Fibroblast of lung (primary cell): ENCODE results near the gene PWP2. TPM values are rescaled to one million over a fixed set of nuclear protein-coding genes. Genes with fewer than 3 reads are reported as not detected.

Experiments used
- DNase-seq, 2 donors: peaks; one replicate each; pipeline versions ENCODE4 v3.0.0 to v3.0.0-alpha.2; 2010; ENCODE audit warnings: low read depth in 2 of 2
- H2AFZ ChIP-seq: 2 replicates; pipeline ENCODE4 v1.5.1; 2012; ENCODE audit warnings: low read length, control low read depth, inconsistent platforms
- H3K27ac ChIP-seq: 2 replicates; pipeline ENCODE4 v1.5.1; 2011; ENCODE audit warnings: low read length, control low read depth; ENCODE audit not compliant: insufficient read depth
- H3K27me3 ChIP-seq: 2 replicates; pipeline ENCODE4 v1.5.1; 2011; ENCODE audit warnings: mild to moderate bottlenecking, low read length; ENCODE audit not compliant: control insufficient read depth, insufficient read depth
- H3K36me3 ChIP-seq: 2 replicates; pipeline ENCODE4 v1.5.1; 2011; ENCODE audit warnings: low read length; ENCODE audit not compliant: control insufficient read depth, insufficient read depth
- H3K4me1 ChIP-seq: 2 replicates; pipeline ENCODE4 v1.5.1; 2011; ENCODE audit warnings: low read length; ENCODE audit not compliant: control insufficient read depth, insufficient read depth; ENCODE audit errors: extremely low read depth
- H3K4me2 ChIP-seq: 2 replicates; pipeline ENCODE4 v1.5.1; 2011; ENCODE audit warnings: low read length, control low read depth; ENCODE audit not compliant: insufficient read depth; ENCODE audit errors: extremely low read depth
- H3K4me3 ChIP-seq, 4 experiments: fragments of 200-600 bp in 1 of 4; sonication (generic) in 1 of 4; replicated peaks in 1 of 4; 2 replicates each; pipeline ENCODE4 v1.5.1; 2011 to 2016; ENCODE audit warnings: low read length in 4 of 4, low read depth in 3 of 4, mild to moderate bottlenecking in 3 of 4, control low read depth in 2 of 4, inconsistent platforms in 1 of 4, mixed read lengths in 1 of 4; ENCODE audit not compliant: insufficient read depth in 1 of 4; ENCODE audit errors: control extremely low read depth in 1 of 4
- H3K79me2 ChIP-seq: 2 replicates; pipeline ENCODE4 v1.5.1; 2012; ENCODE audit warnings: mild to moderate bottlenecking, low read length, inconsistent platforms; ENCODE audit not compliant: control insufficient read depth, insufficient read depth
- H3K9ac ChIP-seq: 2 replicates; pipeline ENCODE4 v1.5.1; 2011; ENCODE audit warnings: mild to moderate bottlenecking, low read length, control low read depth; ENCODE audit not compliant: insufficient read depth
- H3K9me3 ChIP-seq: 2 replicates; pipeline ENCODE4 v1.5.1; 2012; ENCODE audit warnings: low read depth, low read length; ENCODE audit not compliant: control insufficient read depth, insufficient read depth
- H4K20me1 ChIP-seq: 2 replicates; pipeline ENCODE4 v1.5.1; 2011; ENCODE audit warnings: low read length; ENCODE audit not compliant: control insufficient read depth, insufficient read depth; ENCODE audit errors: extremely low read depth
- EZH2 ChIP-seq: IDR thresholded peaks from 2 replicates; pipeline ENCODE4 v1.5.1; 2012; ENCODE audit warnings: low read length, control low read depth, mild to moderate bottlenecking; ENCODE audit errors: missing control alignments
- polyA plus RNA-seq, 2 donors: library from polyadenylated mRNA; depleted of rRNA in 1 of 2; stranded (reverse) in 1 of 2; unstranded in 1 of 2; fragments of >200 nt; gene quantifications; 2 replicates each; pipeline ENCODE4 v1.2.1, GENCODE V29; 2011 to 2012; ENCODE audit warnings: missing spikeins in 1 of 2
- total RNA-seq: library from RNA; depleted of rRNA; stranded (reverse); fragments of >200 nt; gene quantifications from 2 replicates; pipeline ENCODE4 v1.2.1, GENCODE V29; 2014
- TF ChIP-seq, protein P1 (sequence below), 2 donors: IDR thresholded peaks in 1 of 2; conservative IDR thresholded peaks in 1 of 2; 1 replicate in 1 of 2; 2 replicates in 1 of 2; pipeline ENCODE4 v1.5.1; 2011 to 2012; ENCODE audit warnings: low read length in 2 of 2, control low read depth in 1 of 2, inconsistent platforms in 1 of 2, low read depth in 1 of 2, mild to moderate bottlenecking in 1 of 2

The PWP2 gene
- total and polyA plus RNA-seq, 2 donors (not counting 1 experiment from before 2014, with no cell fraction given): 3.8 to 5.1 TPM

- no peak overlapping the region for H3K9ac ChIP-seq
- TF ChIP-seq, protein P1, sequence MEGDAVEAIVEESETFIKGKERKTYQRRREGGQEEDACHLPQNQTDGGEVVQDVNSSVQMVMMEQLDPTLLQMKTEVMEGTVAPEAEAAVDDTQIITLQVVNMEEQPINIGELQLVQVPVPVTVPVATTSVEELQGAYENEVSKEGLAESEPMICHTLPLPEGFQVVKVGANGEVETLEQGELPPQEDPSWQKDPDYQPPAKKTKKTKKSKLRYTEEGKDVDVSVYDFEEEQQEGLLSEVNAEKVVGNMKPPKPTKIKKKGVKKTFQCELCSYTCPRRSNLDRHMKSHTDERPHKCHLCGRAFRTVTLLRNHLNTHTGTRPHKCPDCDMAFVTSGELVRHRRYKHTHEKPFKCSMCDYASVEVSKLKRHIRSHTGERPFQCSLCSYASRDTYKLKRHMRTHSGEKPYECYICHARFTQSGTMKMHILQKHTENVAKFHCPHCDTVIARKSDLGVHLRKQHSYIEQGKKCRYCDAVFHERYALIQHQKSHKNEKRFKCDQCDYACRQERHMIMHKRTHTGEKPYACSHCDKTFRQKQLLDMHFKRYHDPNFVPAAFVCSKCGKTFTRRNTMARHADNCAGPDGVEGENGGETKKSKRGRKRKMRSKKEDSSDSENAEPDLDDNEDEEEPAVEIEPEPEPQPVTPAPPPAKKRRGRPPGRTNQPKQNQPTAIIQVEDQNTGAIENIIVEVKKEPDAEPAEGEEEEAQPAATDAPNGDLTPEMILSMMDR (conservative IDR thresholded peaks at IDR 0.05 in 1 of 2, IDR thresholded peaks at IDR 0.05 in 1 of 2; ENCODE audit: low read depth in 1 of 2, low read length in 2 of 2): no peak
- no peak for TF ChIP-seq EZH2
- no peaks in the 10 kb centered on the region for H3K4me1 ChIP-seq
- H3K36me3 ChIP-seq: peaks cover 11% of the 10 kb centered on the region
- H3K4me2 ChIP-seq: no peak overlapping the region
- no peak overlapping the region for H3K27ac ChIP-seq
- no peaks in the 10 kb centered on the region for H4K20me1 ChIP-seq
- no peaks in the 10 kb centered on the region for H3K27me3 ChIP-seq
- DNase-seq: no peak
- H3K9me3 ChIP-seq: no peaks in the 10 kb centered on the region
- H3K79me2 ChIP-seq: peaks cover 2% of the 10 kb centered on the region
- H3K4me3 ChIP-seq: no peak overlapping the region
- no peak overlapping the region for H2AFZ ChIP-seq
Measured at GRCh38 chr21:44063151-44063912, 43.9 kb upstream of the PWP2 start.

- Histone ChIP-seq H3K27me3 (no peaks in the 10 kb centered on the region), H3K27ac (no peak overlapping the region), H3K79me2 (peaks cover 2% of the 10 kb centered on the region), H3K9me3 (no peaks in the 10 kb centered on the region), H3K4me2 (no peak overlapping the region), H3K4me3 (no peak overlapping the region), H2AFZ (no peak overlapping the region), H3K4me1 (no peaks in the 10 kb centered on the region), H3K36me3 (peaks cover 6% of the 10 kb centered on the region), H4K20me1 (no peaks in the 10 kb centered on the region), H3K9ac (no peak overlapping the region)
- DNase-seq: no peak
- no peak for TF ChIP-seq EZH2
- TF ChIP-seq, protein P1 (conservative IDR thresholded peaks at IDR 0.05 in 1 of 2, IDR thresholded peaks at IDR 0.05 in 1 of 2; ENCODE audit: low read depth in 1 of 2, low read length in 2 of 2): no peak
Measured at GRCh38 chr21:44064852-44065403, 42.3 kb upstream of the PWP2 start.

GRCh38 chr21:44065428-44065827 lies 41.8 kb upstream of the PWP2 start:
- Histone ChIP-seq H3K9ac (no peak overlapping the region), H3K4me3 (no peak overlapping the region), H3K4me1 (no peaks in the 10 kb centered on the region), H3K36me3 (peaks cover 6% of the 10 kb centered on the region), H3K4me2 (no peak overlapping the region), H2AFZ (no peak overlapping the region), H3K27ac (no peak overlapping the region), H3K9me3 (no peaks in the 10 kb centered on the region), H4K20me1 (no peaks in the 10 kb centered on the region), H3K27me3 (no peaks in the 10 kb centered on the region), H3K79me2 (peaks cover 2% of the 10 kb centered on the region)
- peak; percentile 13 to 23 for DNase-seq
- TF ChIP-seq EZH2: no peak
- TF ChIP-seq, protein P1 (conservative IDR thresholded peaks at IDR 0.05 in 1 of 2, IDR thresholded peaks at IDR 0.05 in 1 of 2; ENCODE audit: low read depth in 1 of 2, low read length in 2 of 2): no peak
